Kidney (tissue), 14 donors: Measurements from ENCODE around the gene KNDC1. TPM values are rescaled to one million over a fixed set of nuclear protein-coding genes. Genes with fewer than 3 reads are reported as not detected.

ENCODE experiments used
- DNase-seq, 5 donors: peaks; one replicate each; pipeline ENCODE4 v3.0.0-alpha.2; 2013 to 2020
- FAIRE-seq: peaks from 2 replicates; lab custom pipeline; 2012; peaks lifted over from hg19 to GRCh38; lab: Jason Lieb, UNC
- H3K27ac ChIP-seq, 2 donors: one replicate each; pipeline ENCODE4 v1.7.0; 2013; ENCODE audit warnings: low read depth in 2 of 2, low read length in 2 of 2, inconsistent platforms in 1 of 2
- H3K27me3 ChIP-seq: one replicate; pipeline ENCODE4 v1.7.1; 2013; ENCODE audit warnings: low read length, inconsistent platforms; ENCODE audit not compliant: control insufficient read depth, insufficient read depth
- H3K36me3 ChIP-seq, 3 donors: one replicate each; pipeline versions ENCODE4 v1.7.0 to v1.7.1; 2013; ENCODE audit warnings: low read length in 3 of 3, control low read depth in 1 of 3, inconsistent platforms in 1 of 3; ENCODE audit not compliant: insufficient read depth in 3 of 3, control insufficient read depth in 2 of 3
- H3K4me1 ChIP-seq, 3 donors: one replicate each; pipeline versions ENCODE4 v1.7.0 to v1.7.1; 2013; ENCODE audit warnings: low read length in 3 of 3, inconsistent platforms in 1 of 3, low read depth in 1 of 3; ENCODE audit not compliant: control insufficient read depth in 2 of 3, insufficient read depth in 2 of 3
- H3K4me3 ChIP-seq, 3 donors: one replicate each; pipeline versions ENCODE4 v1.7.0 to v1.8.1; 2013; ENCODE audit warnings: low read length in 3 of 3, control low read depth in 1 of 3, inconsistent platforms in 1 of 3
- H3K9ac ChIP-seq, 3 donors: one replicate each; pipeline versions ENCODE4 v1.7.0 to v1.7.1; 2013; ENCODE audit warnings: low read length in 3 of 3, control low read depth in 1 of 3, inconsistent platforms in 1 of 3
- H3K9me3 ChIP-seq, 3 donors: one replicate each; pipeline versions ENCODE4 v1.7.0 to v1.7.1; 2013; ENCODE audit warnings: low read length in 3 of 3, control low read depth in 1 of 3, inconsistent platforms in 1 of 3; ENCODE audit not compliant: control insufficient read depth in 2 of 3, insufficient read depth in 1 of 3
- intact Hi-C: fragments of 100-400 bp; cut with DNase I; formaldehyde crosslinking; loops from one replicate; pipeline ENCODE4 v1.11.1; 2022
- polyA plus RNA-seq: library from polyadenylated mRNA; stranded (reverse); fragments of 350-450 nt; fragmentation: Illumina TruSeq; extraction: RNeasy Lipid Tissue Mini Kit (QIAGEN cat#74804); gene quantifications from one replicate; pipeline ENCODE4 v1.2.3, GENCODE V29; 2014; ENCODE audit warnings: low read depth, low replicate concordance; ENCODE audit not compliant: insufficient read depth
- total RNA-seq: library from RNA; stranded (reverse); fragmentation: NEBNext Ultra II Directional; extraction: Animal tissue kit (Norgen Biotek cat#: 25700); gene quantifications from one replicate; pipeline ENCODE4 v1.2.1, GENCODE V29; 2021
- TF ChIP-seq, protein P1 (sequence below): IDR thresholded peaks from 3 replicates; pipeline ENCODE4 v1.5.1; 2012; ENCODE audit warnings: mild to moderate bottlenecking, moderate library complexity, borderline replicate concordance; ENCODE audit not compliant: insufficient read depth; ENCODE audit errors: extremely low read depth
- donor health status: control.
- donor health status: control.
- donor health status: control.
- donor health status: control.
- donor health status: control.
- donor health status: DM: yes; HTN: yes; CAD: no.
- donor health status: Normal renal cell carcinoma (clear cell type).

Gene KNDC1
- total and polyA plus RNA-seq, 2 donors from 2014 or later, result 0.43 to 8.7 TPM

DNA sequence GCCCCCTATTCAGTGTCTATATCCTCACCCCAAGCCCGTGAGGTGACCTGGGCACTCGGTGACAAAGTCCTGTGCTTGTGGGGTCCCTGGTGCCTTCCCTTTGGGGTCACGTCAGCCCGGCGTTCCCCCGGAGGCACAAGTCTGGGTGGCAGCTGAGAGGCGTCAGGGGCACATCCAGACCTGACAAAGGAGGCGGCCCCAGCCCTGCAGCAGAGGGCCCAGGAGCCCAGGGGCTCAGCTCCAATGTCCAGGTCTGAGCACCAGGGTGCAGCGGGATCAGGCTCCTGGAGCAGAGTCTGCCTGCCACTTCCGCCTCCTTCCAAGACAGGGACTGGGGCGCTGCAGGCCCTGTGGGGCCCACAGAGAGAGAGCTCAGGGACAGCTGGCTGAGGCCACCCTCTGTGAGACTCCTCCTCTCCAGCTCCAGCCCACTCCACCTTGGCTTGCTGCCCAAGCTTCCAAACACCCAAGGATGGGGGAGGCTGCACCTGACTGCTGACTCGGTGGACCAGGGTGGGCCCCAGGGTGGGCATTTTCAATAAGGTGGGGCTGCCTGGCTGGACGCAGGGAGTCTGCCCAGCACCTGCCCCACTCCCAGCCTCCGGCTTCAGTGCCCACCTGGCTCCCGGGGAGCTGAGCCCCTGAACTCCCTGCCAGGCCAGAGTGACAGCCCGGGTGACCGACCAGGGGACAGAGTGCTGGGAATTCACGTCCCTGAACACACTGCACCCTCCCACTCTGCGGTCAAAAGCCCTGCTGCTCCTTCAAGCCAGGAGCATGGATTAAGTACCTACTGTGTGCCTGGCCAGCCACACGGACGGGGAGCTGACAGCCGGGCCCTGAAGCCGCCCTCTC, 1.0 kb upstream of the KNDC1 start:
- Histone ChIP-seq H3K36me3 (no peaks in the 10 kb centered on the region), H3K4me3 (no peak overlapping the region), H3K27me3 (no peaks in the 10 kb centered on the region), H3K9ac (no peak overlapping the region), H3K4me1 (peaks cover 0 to 8% (median 0%) of the 10 kb centered on the region in 3 donors), H3K27ac (no peak overlapping the region), H3K9me3 (no peaks in the 10 kb centered on the region)
- TF ChIP-seq, protein P1, sequence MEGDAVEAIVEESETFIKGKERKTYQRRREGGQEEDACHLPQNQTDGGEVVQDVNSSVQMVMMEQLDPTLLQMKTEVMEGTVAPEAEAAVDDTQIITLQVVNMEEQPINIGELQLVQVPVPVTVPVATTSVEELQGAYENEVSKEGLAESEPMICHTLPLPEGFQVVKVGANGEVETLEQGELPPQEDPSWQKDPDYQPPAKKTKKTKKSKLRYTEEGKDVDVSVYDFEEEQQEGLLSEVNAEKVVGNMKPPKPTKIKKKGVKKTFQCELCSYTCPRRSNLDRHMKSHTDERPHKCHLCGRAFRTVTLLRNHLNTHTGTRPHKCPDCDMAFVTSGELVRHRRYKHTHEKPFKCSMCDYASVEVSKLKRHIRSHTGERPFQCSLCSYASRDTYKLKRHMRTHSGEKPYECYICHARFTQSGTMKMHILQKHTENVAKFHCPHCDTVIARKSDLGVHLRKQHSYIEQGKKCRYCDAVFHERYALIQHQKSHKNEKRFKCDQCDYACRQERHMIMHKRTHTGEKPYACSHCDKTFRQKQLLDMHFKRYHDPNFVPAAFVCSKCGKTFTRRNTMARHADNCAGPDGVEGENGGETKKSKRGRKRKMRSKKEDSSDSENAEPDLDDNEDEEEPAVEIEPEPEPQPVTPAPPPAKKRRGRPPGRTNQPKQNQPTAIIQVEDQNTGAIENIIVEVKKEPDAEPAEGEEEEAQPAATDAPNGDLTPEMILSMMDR, result no peak
- peak; percentile 71 to 88 (median 81) for DNase-seq
- intact Hi-C loops, result no loop called here
- FAIRE-seq, result no peak

DNA sequence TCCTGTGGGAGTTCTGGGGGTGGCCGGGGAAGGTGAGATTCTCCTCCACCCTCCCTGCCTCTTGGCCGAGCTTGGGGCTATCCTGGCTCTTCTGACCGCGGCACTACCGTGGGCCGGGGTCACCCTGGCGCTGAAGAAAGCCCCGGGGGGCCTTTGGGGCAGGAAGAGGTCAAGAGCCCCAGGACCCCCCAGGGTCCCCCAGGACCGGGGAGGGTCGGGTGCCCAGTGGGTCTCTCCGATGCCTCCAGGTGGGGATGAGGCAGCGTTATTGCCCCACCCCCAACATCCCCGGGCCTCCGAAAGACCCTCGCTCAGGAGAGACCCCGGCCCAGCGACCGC, 439 bp upstream of the KNDC1 start:
- no peak overlapping the region for H3K9ac ChIP-seq
- TF ChIP-seq, protein P1, result no peak
- intact Hi-C loops, result no loop called here
- no peak for FAIRE-seq
- H3K27me3 ChIP-seq, result no peaks in the 10 kb centered on the region
- H3K27ac ChIP-seq, result no peak overlapping the region
- no peak overlapping the region for H3K4me3 ChIP-seq
- peaks cover 0 to 8% (median 0%) of the 10 kb centered on the region in 3 donors for H3K4me1 ChIP-seq
- peak in 1 of 5 donors; percentile 87 for DNase-seq
- no peaks in the 10 kb centered on the region for H3K36me3 ChIP-seq
- H3K9me3 ChIP-seq, result no peaks in the 10 kb centered on the region

DNA sequence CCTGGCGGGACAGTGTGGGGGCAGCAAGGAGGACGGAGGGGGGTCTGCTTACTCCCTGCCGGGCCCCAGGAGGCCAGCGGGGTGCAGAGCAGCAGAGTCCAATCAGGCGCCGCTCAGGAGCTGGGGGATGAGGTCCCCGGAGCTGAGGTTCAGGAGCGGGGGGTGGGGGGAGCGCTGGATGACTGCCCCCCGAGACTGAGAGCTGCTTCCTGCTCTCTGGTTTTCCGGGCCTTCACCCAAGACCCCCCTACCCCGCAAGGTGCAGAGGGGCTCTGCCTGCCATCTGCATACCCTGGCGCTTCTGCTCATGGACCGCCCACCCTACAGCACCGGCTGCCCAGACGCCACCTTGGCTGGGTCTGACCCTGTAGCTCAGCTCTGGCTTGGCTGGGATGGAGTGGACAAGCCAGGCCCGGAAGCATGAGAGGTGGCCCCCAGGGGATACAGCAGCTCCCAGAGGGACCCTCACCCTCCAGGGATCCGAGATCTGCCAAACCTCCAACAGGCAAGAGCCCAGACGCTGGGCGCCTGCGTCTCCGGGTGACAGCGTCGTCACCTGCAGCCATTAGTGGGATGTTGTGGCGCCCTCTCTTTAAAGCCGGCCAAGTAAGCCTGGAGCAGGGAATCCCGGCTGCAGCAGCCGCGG, 930 bp downstream of the KNDC1 start:
- Histone ChIP-seq H3K27ac (no peak overlapping the region), H3K36me3 (no peaks in the 10 kb centered on the region), H3K4me3 (peak overlapping the region in 1 of 3 donors; percentile 47), H3K27me3 (no peaks in the 10 kb centered on the region), H3K9ac (no peak overlapping the region), H3K9me3 (no peaks in the 10 kb centered on the region), H3K4me1 (peaks cover 0 to 8% (median 0%) of the 10 kb centered on the region in 3 donors)
- TF ChIP-seq, protein P1, result no peak
- FAIRE-seq (no peak), DNase-seq (peak in 2 of 5 donors; percentile 34 to 76)
- intact Hi-C loops, result no loop called here
